ENCODE results near the gene HERC2.
"Not testable (repeated sequence)": the region's sequence is repeated elsewhere in the genome, so short reads cannot be mapped to it uniquely, and the experiment has no call there.

Gene HERC2

GRCh38 chr15:28221696-28222095 is 100.3 kb downstream of the HERC2 start:
- not testable (repeated sequence) for DNase-seq

- no peak for DNase-seq
Measured at GRCh38 chr15:28219116-28219515, 102.9 kb downstream of the HERC2 start.

- not testable (repeated sequence) for DNase-seq
Measured at GRCh38 chr15:28216946-28217546, 104.9 kb downstream of the HERC2 start.

- not testable (repeated sequence) for DNase-seq
Measured at GRCh38 chr15:28215521-28215920, 106.5 kb downstream of the HERC2 start.

GRCh38 chr15:28214006-28214790 is 107.8 kb downstream of the HERC2 start:
- DNase-seq = not testable (repeated sequence)

GRCh38 chr15:28213393-28213792 is 108.6 kb downstream of the HERC2 start:
- not testable (repeated sequence) for DNase-seq

- no peak for DNase-seq
Measured at GRCh38 chr15:28208583-28208982, 113.4 kb downstream of the HERC2 start.

- DNase-seq = not testable (repeated sequence)
Measured at GRCh38 chr15:28205640-28206039, 116.3 kb downstream of the HERC2 start.

GRCh38 chr15:28203055-28203828 is 118.7 kb downstream of the HERC2 start:
- not testable (repeated sequence) for DNase-seq

- not testable (repeated sequence) for DNase-seq
Measured at GRCh38 chr15:28202124-28202523, 119.9 kb downstream of the HERC2 start.

GRCh38 chr15:28198215-28198614 is 123.8 kb downstream of the HERC2 start:
- DNase-seq = not testable (repeated sequence)

GRCh38 chr15:28197694-28198093 is 124.3 kb downstream of the HERC2 start:
- DNase-seq = not testable (repeated sequence)

- DNase-seq = not testable (repeated sequence)
Measured at GRCh38 chr15:28196581-28196980, 125.4 kb downstream of the HERC2 start.

GRCh38 chr15:28192772-28193171 is 129.2 kb downstream of the HERC2 start:
- no peak for DNase-seq

GRCh38 chr15:28191832-28192231 is 130.1 kb downstream of the HERC2 start:
- no peak for DNase-seq

GRCh38 chr15:28190391-28191174 is 131.4 kb downstream of the HERC2 start:
- no peak for DNase-seq

- no peak for DNase-seq
Measured at GRCh38 chr15:28185148-28185895, 136.7 kb downstream of the HERC2 start.

GRCh38 chr15:28184166-28184565 is 137.8 kb downstream of the HERC2 start:
- DNase-seq = no peak

GRCh38 chr15:28182731-28183130 is 139.2 kb downstream of the HERC2 start:
- no peak for DNase-seq

GRCh38 chr15:28182216-28182615 is 139.8 kb downstream of the HERC2 start:
- DNase-seq = no peak

- no peak for DNase-seq
Measured at GRCh38 chr15:28181366-28181765, 140.6 kb downstream of the HERC2 start.

GRCh38 chr15:28179270-28179669 is 142.7 kb downstream of the HERC2 start:
- DNase-seq = no peak
